HK-2 (cell line): Measurements from ENCODE around the gene NCOA4.
A peak's percentile ranks its signal among the peaks of the same experiment; 100 is the strongest.
"Not testable (repeated sequence)": the region's sequence is repeated elsewhere in the genome, so short reads cannot be mapped to it uniquely, and the experiment has no call there.

Experiments
- DNase-seq: peaks from one replicate; pipeline ENCODE4 v3.0.0-alpha.2; 2018; ENCODE audit not compliant: unreplicated experiment

Gene NCOA4

GRCh38 chr10:46030091-46030937 is at the start of gene NCOA4:
Gene NCOA4, minus strand, starts transcription at chr10:46030623. Its CDS starts 13,943 bp downstream, at chr10:46016680.
- DNase-seq = peak; percentile 98

GRCh38 chr10:46079831-46080585 is 49.6 kb upstream of the NCOA4 start:
- no peak for DNase-seq

GRCh38 chr10:46077731-46078413 is 47.4 kb upstream of the NCOA4 start:
- DNase-seq = no peak

- DNase-seq = no peak
Observed at GRCh38 chr10:46077141-46077554, 46.7 kb upstream of the NCOA4 start.

GRCh38 chr10:46075869-46076268 is 45.4 kb upstream of the NCOA4 start:
- DNase-seq = no peak

- no peak for DNase-seq
Observed at GRCh38 chr10:46074196-46074946, 43.9 kb upstream of the NCOA4 start.

- DNase-seq = no peak
Observed at GRCh38 chr10:46073564-46073963, 43.1 kb upstream of the NCOA4 start.

- no peak for DNase-seq
Observed at GRCh38 chr10:46070749-46071148, 40.3 kb upstream of the NCOA4 start.

GRCh38 chr10:46069771-46070463 is 39.5 kb upstream of the NCOA4 start:
- no peak for DNase-seq

GRCh38 chr10:46068905-46069304 is 38.5 kb upstream of the NCOA4 start:
- no peak for DNase-seq

GRCh38 chr10:46068117-46068516 is 37.7 kb upstream of the NCOA4 start:
- no peak for DNase-seq

GRCh38 chr10:46064269-46064817 is 33.9 kb upstream of the NCOA4 start:
- DNase-seq = no peak

- DNase-seq = no peak
Observed at GRCh38 chr10:46062723-46063428, 32.5 kb upstream of the NCOA4 start.

GRCh38 chr10:46060706-46061105 is 30.3 kb upstream of the NCOA4 start:
- DNase-seq = no peak

- not testable (repeated sequence) for DNase-seq
Observed at GRCh38 chr10:46057927-46058326, 27.5 kb upstream of the NCOA4 start.

GRCh38 chr10:46057038-46057437 is 26.6 kb upstream of the NCOA4 start:
- no peak for DNase-seq

GRCh38 chr10:46055771-46056170 is 25.3 kb upstream of the NCOA4 start:
- DNase-seq = no peak

GRCh38 chr10:46053534-46054434 is 23.4 kb upstream of the NCOA4 start:
- no peak for DNase-seq

GRCh38 chr10:46052791-46053375 is 22.5 kb upstream of the NCOA4 start:
- no peak for DNase-seq
